ENCODE measurements around the gene DYRK1A.

DNA sequence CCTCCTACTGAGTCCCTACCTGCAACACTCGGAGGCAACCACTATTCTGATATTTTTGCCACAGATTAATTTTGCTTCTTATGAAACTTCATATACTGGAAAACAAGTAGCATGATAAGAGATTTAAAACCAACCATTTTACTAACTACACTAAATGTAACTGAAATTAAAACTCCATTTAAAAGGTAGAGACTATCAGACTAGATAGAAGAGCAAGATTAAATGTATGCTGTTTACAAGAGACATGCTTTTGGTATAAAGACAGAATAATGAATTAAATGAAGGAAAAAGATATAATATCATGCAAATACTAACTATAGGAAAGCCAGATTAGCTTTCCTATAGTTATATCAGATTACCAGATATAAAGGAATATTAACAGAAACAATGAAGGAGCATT is 175.9 kb downstream of the DYRK1A start:
- TF ChIP-seq SNAI2 (CRISPR knock-in tag; IDR thresholded peaks at IDR 0.05) (no peak), OSR1 (CRISPR knock-in tag; IDR thresholded peaks at IDR 0.05) (no peak), PPARA (CRISPR knock-in tag; IDR thresholded peaks at IDR 0.05; ENCODE audit: borderline replicate concordance) (no peak), ZNF565 (CRISPR knock-in tag; conservative IDR thresholded peaks at IDR 0.05; ENCODE audit: low read depth) (no peak), GLIS3 (CRISPR knock-in tag; IDR thresholded peaks at IDR 0.05) (no peak), TOX (CRISPR knock-in tag; IDR thresholded peaks at IDR 0.05; ENCODE audit: borderline replicate concordance) (no peak), ARNTL (CRISPR knock-in tag; IDR thresholded peaks at IDR 0.05; ENCODE audit: borderline replicate concordance, low read depth) (no peak), ZNF70 (CRISPR knock-in tag; IDR thresholded peaks at IDR 0.05) (no peak), ZFP30 (CRISPR knock-in tag; IDR thresholded peaks at IDR 0.05) (no peak), BACH2 (CRISPR knock-in tag; IDR thresholded peaks at IDR 0.05; ENCODE audit: borderline replicate concordance) (no peak)
- TF ChIP-seq, protein P1, sequence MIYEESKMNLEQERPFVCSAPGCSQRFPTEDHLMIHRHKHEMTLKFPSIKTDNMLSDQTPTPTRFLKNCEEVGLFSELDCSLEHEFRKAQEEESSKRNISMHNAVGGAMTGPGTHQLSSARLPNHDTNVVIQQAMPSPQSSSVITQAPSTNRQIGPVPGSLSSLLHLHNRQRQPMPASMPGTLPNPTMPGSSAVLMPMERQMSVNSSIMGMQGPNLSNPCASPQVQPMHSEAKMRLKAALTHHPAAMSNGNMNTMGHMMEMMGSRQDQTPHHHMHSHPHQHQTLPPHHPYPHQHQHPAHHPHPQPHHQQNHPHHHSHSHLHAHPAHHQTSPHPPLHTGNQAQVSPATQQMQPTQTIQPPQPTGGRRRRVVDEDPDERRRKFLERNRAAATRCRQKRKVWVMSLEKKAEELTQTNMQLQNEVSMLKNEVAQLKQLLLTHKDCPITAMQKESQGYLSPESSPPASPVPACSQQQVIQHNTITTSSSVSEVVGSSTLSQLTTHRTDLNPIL (CRISPR knock-in tag; IDR thresholded peaks at IDR 0.05; ENCODE audit: low read depth), result no peak
- TF ChIP-seq, protein P2, sequence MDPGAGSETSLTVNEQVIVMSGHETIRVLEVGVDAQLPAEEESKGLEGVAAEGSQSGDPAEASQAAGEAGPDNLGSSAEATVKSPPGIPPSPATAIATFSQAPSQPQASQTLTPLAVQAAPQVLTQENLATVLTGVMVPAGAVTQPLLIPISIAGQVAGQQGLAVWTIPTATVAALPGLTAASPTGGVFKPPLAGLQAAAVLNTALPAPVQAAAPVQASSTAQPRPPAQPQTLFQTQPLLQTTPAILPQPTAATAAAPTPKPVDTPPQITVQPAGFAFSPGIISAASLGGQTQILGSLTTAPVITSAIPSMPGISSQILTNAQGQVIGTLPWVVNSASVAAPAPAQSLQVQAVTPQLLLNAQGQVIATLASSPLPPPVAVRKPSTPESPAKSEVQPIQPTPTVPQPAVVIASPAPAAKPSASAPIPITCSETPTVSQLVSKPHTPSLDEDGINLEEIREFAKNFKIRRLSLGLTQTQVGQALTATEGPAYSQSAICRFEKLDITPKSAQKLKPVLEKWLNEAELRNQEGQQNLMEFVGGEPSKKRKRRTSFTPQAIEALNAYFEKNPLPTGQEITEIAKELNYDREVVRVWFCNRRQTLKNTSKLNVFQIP (CRISPR knock-in tag; IDR thresholded peaks at IDR 0.05; ENCODE audit: borderline replicate concordance, low read depth), result no peak
- TF ChIP-seq, protein P3, sequence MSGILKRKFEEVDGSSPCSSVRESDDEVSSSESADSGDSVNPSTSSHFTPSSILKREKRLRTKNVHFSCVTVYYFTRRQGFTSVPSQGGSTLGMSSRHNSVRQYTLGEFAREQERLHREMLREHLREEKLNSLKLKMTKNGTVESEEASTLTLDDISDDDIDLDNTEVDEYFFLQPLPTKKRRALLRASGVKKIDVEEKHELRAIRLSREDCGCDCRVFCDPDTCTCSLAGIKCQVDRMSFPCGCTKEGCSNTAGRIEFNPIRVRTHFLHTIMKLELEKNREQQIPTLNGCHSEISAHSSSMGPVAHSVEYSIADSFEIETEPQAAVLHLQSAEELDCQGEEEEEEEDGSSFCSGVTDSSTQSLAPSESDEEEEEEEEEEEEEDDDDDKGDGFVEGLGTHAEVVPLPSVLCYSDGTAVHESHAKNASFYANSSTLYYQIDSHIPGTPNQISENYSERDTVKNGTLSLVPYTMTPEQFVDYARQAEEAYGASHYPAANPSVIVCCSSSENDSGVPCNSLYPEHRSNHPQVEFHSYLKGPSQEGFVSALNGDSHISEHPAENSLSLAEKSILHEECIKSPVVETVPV (CRISPR knock-in tag; IDR thresholded peaks at IDR 0.05), result no peak
- TF ChIP-seq, protein P4, sequence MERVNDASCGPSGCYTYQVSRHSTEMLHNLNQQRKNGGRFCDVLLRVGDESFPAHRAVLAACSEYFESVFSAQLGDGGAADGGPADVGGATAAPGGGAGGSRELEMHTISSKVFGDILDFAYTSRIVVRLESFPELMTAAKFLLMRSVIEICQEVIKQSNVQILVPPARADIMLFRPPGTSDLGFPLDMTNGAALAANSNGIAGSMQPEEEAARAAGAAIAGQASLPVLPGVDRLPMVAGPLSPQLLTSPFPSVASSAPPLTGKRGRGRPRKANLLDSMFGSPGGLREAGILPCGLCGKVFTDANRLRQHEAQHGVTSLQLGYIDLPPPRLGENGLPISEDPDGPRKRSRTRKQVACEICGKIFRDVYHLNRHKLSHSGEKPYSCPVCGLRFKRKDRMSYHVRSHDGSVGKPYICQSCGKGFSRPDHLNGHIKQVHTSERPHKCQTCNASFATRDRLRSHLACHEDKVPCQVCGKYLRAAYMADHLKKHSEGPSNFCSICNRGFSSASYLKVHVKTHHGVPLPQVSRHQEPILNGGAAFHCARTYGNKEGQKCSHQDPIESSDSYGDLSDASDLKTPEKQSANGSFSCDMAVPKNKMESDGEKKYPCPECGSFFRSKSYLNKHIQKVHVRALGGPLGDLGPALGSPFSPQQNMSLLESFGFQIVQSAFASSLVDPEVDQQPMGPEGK (CRISPR knock-in tag; IDR thresholded peaks at IDR 0.05; ENCODE audit: borderline replicate concordance), result no peak
